GM18498 (cell line): Measurements from ENCODE around the gene VSIG8.
"Not testable (repeated sequence)": the region's sequence is repeated elsewhere in the genome, so short reads cannot be mapped to it uniquely, and the experiment has no call there.

ENCODE experiments used
- ATAC-seq: cut with Tn5 transposase; IDR thresholded peaks from one replicate; pipeline ENCODE4 v1.9.1; 2021; ENCODE audit warnings: mild to moderate bottlenecking, moderate library complexity; ENCODE audit not compliant: unreplicated experiment

VSIG8 gene, protein sequence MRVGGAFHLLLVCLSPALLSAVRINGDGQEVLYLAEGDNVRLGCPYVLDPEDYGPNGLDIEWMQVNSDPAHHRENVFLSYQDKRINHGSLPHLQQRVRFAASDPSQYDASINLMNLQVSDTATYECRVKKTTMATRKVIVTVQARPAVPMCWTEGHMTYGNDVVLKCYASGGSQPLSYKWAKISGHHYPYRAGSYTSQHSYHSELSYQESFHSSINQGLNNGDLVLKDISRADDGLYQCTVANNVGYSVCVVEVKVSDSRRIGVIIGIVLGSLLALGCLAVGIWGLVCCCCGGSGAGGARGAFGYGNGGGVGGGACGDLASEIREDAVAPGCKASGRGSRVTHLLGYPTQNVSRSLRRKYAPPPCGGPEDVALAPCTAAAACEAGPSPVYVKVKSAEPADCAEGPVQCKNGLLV

DNA sequence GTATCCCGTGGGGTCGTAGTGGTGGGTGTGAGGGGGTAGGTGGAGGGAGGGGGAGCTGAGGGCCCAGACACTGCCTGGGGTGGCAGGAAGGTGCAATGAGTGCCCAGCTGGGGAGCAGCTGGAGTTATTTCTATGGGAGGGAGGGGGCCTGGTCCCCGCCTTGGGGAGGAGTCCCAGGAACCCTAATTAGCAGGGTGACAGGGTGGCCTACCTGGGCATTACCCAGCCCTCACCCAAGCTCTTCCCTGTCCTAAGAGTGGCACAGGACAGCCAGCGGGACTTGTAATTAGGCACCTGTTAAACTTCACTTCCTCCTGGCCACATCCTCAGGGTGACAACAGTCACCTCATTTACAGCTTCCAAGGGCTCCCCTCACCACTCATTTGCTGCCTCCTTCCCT is at the start of gene VSIG8:
Gene VSIG8, minus strand, starts transcription at position 101 of the 400 bp plus-strand sequence. CDS start 136 bp downstream, outside the sequence.
- no peak for ATAC-seq

DNA sequence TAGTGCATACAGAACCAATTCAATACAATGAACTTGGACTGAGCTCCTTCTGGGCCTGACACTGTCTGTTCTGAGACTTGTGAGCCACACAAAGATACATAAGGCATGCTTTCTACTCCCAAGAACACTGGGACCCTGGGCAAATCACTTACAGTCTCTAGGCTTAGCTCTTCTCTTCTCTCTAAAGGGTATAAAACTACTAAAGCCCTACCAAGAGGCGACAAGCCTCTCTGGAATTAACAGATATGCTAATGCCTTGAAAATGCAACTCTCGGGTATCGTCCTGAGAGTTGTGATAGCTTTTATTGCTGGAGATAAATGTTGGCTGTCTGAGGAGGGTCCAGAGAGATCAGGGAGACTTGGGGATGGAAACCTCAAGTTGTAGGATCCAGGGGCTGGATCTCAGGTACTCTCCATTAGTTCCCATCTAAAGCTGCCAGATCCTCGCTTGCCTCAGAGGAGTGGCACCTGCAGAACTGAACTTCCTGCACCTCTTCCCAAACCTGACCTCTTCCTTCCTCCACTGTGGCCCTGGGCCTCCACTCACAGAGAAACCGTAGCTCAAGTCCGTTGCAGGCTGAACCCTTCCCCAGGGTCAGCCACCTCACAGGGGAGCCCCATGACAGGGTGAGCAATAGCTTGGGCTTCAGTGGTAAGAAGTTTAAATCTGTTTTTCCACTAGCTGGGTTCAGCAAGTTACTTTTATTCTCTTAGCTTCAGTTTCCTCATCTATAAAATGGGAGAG is 49.0 kb upstream of the VSIG8 start:
- no peak for ATAC-seq

DNA sequence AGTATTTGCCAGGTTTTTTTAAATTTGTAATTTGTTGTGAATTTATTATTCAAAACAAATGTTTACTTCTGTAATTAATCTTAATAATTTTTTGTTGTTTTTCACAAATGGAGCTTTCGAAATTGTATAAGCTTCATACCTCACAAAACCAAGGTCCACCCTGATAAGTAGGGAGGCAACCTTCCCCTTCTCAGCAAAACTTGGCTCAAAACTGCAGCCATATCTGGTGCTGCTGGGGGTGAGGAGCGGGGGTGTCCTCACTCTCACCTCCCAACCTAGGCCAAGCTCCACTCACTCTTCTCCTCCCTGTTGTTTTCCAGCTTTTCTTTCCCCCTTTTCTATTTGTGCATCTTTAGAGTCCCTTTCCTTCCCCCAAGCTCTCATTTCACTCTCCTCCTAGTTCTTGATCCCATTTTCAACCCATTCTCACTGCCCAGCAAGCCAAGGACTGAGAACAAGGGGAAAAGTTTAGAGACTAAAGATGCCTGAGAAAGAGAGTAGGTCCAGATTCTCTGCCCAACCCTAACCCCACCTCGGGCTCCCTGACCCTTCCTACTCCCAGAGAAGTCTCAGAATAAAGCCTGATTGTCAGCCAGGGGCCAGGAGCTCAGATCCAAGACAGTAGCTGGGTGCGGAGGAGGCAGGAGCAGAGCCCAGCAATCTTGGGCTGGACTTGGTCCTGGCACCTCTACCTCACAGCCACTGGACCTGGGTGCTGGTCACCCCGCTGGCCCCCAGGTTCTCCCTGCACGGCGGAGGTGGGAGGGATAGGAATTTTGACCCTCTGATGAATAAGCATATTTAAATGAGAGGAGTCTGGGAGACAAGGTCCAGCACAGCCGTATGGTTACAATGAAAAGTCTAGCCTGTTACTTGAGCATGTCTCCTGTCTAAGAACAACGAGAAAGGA is 45.8 kb upstream of the VSIG8 start:
- ATAC-seq, result no peak

DNA sequence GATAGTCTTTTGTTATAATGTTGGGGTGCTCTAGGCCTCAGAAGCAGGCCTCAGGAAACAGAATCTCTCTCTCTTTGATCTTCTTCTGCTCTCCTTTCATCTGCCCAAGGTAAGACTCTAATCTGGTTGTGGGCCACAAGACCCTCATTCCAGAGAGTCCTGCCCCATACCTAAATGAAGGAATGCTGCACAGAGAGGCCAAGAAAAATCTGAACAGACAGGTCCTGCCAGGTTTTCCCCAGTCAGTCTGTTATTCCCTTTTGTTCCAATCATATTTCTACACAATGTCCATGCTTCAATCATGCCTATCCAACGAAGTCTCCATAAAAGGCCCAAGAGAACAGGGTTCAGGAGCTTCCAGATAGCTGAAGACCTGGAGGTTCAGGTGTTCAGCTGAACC is 44.5 kb upstream of the VSIG8 start:
- no peak for ATAC-seq

DNA sequence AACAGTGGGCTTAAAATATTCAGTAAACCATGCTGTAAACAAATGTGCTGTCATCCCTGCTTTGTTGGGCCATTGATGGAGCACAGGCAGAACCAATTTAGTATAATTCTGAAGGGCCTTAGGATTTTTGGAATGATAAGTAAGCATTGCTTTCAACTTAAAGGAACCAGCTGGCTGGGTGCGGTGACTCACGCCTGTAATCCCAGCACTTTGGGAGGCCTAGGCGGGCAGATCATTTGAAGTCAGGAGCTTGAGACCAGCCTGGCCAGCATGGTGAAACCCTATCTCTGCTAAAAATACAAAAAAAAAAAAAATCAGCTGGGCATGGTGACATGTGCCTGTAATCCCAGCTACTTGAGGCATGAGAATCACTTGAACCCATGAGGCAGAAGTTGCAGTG is 41.6 kb upstream of the VSIG8 start:
- ATAC-seq, result not testable (repeated sequence)

DNA sequence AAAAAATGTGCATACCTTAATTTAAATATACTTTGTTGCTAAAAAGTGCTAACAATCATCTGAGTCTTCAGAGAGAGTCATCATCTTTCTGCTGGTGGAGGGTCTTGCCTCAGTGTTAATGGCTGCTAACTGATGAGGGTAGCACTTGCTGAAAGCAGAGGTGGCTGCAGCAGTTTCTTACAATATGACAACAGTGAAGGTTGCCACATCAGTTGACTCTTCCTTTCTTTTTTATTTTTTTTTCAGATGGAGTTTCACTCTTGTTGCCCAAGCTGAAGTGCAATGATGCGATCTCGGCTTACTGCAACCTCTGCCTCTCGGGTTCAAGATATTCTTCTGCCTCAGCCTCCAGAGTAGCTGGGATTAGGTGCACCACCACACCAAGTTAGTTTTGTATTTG is 40.1 kb upstream of the VSIG8 start:
- ATAC-seq, result no peak

DNA sequence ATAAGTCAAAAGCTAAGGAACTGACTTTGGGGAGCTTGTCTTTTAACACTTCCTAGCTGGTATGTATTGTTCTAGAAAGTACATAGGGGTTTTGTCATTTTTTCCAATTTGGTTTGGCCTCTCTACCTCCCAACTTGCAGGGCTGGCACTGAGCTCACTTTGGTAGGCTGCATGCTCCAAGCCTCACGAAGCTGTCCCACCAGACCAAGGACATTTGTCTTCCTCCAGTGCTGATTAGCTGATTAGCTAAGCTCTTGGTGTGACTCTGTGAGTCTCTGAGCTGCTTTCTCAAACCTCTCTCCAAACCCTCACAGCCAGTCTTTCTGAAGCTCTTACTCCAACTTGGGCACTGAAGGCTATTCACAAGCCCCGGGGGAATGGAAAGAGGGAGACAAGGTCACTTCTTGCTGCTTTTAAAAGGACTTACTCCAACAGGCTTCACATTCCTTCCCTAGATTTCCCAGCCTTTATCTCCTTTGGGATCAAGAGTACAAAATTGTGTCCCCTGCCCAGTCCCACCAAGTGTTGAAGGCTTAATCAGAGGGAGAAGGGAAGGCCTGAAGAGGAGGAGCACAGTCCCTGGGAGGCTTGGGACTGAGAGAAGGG is 38.4 kb upstream of the VSIG8 start:
- ATAC-seq, result no peak

DNA sequence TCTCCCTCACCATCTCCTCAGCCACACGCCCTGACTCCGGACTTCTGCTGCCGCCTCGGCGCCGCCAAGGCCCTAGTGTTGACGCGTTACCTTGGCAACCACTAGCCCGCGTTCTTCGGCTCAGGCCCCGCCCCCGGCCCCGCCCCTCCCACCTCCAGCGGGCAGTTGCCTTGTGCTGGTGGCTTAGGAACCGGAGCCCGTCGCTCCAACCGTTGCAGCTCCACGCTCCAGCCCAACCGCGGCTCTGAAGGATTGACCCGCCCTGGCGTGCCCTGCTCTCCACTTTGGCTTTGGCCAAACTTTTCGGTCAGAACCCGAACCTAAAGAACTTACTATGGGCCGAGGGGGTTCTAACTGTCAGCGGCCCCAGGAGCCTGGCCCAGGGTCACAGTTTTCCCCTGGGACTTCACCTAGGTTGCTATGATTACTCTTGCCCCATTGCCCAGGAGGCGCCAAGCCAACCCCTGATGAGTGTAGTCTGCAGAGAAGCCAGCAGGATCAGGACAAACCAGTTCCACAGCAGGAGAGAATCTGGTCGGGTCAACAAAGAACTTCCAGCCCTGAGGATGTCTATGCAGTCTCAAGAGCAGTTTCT is 37.7 kb upstream of the VSIG8 start, which contains the start of gene CFAP45:
Gene CFAP45, minus strand, starts transcription at position 80 of the 595 bp plus-strand sequence. Its CDS starts 67 bp downstream, at position 13.
- no peak for ATAC-seq

DNA sequence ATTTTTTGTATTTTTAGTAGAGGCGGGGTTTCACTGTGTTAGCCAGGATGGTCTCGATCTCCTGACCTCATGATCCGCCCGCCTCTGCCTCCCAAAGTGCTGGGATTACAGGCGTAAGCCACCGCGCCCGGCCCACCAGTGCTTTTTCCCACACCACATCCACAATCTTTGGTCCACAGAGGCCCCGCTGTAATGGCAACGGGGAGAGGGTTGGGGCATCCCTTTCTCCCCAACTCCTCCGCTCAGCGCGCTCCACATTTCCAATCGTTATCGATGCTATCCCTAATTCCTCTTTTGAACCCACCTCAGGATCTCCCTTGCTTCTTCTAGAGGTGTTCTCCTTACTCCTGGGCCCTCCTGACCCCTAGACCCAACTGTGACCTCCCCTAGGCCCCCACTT is 37.2 kb upstream of the VSIG8 start:
- not testable (repeated sequence) for ATAC-seq

DNA sequence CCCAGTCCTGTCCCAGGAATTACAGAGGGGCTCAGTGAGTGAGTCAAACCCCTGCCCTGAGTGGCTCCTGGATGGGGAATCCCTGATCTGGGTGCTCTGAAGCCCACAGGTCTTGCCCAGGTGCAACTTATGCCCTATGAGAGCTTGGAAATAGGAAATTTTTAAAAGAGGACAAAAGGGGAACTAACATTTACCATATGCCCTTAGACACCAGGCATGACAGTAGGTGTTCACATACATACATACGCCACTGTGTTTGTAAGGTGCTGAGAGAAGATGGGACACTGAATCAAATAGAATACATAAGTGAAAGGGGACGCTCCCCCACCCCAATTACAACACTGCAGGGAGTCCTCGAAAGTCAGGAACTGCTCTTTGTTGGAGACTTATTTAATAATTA is 36.1 kb upstream of the VSIG8 start:
- no peak for ATAC-seq

DNA sequence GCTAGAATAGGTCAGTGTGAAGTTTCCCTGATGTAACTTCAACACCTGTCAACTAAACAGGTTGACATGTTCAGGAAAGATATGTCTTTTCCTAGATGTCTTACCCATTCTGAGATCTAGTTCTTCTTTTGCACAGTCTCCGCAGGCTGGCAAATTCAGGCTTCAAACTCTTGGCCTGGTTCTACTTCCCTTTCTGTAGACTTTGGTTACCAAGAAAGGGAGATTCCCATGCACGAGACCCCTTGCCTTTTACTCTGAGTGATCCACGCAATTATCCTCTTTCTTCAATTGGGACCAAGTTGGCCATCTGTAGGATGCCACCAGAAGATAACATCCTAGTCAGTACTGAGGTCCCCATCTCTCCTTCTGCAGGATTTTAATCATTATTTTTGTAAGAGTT is 35.5 kb upstream of the VSIG8 start:
- ATAC-seq, result no peak

DNA sequence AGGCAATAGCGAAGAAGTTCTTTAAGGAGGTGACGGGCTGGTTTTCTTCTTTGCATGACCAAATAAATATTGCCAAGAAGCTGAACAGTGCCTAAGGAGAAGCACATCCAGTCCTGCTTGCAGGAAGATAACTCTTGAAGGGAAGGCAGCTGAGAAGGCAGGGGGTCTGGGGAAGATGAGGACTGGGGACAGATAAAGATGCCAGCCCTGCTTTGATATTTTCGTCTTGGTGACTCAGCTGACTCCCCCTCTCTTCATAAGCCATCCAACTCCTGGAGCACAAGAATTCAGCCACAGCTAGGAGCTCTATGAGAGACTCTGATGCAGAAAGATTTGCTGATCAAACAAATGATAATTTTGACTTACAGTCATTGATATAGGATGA is 34.1 kb upstream of the VSIG8 start:
- no peak for ATAC-seq

DNA sequence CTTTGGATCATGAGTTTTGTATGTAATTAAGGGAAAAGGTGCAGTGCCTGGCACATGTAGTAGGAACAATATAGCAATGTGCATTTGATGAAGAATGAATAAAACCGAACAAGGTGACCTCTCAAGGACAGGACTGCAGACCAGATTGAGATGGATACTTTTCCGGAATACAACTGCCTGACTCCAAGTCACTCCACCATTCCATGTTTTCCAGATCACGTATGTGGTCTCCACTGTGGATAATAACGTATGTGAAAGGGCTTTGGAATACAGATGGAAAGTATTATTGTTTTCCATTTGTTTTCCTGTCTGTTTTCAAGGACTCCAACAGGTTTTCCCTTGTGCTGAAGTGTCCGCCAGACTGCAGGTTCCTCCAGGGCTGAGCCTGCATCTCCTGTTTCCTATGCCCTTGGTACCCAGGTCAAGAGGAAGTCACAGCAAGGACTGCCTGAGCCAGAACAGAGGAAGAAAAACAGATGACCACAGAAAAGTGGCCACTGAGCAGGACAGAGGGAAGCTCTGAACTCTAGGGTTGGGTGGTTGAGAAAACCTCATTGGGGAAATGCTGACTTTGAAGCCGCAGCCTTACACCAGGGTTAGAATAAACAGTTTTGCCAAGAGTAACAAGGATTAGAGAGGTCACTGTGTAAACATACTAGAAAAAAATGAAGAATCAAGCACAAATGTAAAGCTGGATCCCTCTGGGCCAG is 33.5 kb upstream of the VSIG8 start:
- ATAC-seq, result no peak

DNA sequence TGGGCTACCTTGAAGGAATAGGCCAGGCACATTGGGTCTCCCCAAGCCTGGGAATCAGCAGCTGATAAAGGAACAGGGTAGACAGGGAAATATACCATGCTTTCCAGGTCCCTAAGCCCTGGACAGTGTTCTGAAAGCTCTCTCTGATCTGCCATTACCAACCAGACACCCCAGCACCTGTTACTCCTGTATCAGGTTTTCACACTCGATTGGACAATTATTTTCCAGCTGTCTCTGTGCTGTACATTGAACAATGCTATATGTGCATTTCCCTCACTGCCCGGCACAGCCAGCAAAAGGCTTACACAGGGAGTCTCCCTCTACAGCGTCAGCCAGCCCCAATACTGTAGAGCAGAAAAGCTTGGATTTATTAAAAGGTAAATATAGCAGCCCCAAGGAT is 32.8 kb upstream of the VSIG8 start:
- ATAC-seq, result no peak

DNA sequence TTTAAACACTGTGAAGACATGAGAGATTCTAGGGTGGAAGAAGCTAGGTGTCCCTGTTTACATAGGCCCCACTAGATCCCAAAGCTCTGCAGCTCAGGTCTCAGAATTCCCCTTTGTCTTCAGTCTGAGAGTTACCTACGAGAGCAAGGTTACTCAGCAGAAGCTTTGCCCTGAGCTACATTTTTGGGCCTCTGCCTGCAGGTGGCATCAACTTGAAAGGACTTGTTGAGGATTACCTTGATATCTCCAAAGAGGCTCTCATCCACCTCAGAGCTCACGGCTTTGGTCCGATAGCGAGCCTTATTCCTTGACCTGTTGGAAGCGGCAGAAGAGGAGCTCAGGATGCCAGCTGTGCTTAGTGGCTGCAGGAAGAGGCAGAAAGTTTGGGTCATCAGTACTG is 30.5 kb upstream of the VSIG8 start:
- no peak for ATAC-seq

DNA sequence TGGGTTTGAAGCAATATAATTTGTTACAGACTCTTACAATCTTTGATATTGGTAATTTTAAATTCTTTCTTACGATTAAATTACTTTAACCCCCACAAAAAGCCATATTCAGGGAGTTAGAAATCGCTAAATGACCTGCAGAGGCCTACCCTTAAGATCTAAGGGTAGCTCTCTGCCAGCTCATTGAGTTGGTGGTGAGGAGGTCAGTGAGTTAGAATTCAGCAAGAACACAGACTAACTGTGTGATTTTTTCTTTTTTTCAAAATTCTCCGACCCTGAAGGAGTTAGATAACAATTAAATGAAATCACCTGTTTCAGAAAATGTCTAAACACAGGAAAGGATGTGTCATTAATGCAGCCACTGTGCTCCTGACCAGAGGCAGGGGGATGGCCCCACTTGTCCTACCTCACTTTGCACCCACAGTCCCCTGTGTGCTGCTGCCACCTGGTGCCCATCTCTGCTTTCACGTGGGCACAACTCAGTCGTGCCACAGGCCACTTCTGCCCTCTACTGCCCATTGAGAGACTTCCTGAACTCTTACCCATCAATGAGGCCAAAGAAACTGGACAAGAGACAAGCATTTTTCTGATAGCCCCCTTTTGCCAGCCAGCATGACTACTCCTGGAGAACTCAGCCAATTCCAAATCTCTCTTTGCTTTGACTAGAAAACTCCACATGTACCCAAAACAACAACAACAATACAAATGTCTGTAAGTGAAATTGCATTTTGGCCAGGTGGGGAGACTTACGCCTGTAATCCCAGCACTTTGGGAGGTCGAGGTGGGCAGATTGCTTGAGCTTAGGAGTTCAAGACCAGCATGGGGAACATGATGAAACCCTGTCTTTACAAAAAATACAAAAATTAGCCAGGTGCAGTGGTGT is 29.1 kb upstream of the VSIG8 start:
- peak; percentile 78 for ATAC-seq

DNA sequence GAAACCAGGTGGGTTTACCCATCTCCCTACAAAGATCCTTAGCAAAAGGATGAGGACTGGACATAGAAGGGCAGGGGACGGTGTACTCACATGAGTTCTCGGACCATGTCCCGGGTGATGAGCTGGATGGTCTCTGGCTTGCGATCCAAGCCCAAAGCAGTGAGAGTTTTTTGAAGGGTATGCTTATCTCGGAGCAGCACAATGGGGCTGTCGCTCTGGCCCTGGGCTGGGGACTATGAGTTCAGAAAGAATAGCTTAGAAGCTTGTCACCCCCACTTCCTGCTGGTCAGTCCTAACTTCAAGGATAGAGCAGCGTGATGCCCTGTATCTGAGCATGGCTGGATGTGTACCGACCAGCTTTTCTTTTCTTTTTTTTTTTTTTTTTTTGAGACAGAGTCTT is 27.9 kb upstream of the VSIG8 start:
- no peak for ATAC-seq

DNA sequence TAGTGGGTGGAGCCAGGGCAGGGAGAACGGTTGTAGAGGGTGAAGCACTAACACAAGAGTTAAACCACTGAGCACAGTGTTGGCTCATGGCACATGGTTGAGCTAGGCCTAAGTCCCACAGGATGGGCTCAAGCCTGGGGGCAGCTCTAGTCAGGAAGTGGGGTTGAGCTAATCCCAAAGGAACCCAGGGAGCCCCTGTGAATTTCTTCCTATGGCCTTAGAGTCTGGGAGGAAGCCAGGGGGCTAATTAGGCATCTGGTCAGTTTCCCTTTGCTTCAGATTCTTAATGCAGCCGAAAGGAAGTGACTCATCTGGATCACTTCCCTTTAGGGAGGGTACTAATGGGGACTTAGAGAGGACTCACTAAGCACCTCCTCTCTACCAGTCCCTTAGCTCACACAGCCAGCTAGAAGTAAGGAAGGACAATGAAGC is 27.4 kb upstream of the VSIG8 start:
- peak; percentile 89 for ATAC-seq

DNA sequence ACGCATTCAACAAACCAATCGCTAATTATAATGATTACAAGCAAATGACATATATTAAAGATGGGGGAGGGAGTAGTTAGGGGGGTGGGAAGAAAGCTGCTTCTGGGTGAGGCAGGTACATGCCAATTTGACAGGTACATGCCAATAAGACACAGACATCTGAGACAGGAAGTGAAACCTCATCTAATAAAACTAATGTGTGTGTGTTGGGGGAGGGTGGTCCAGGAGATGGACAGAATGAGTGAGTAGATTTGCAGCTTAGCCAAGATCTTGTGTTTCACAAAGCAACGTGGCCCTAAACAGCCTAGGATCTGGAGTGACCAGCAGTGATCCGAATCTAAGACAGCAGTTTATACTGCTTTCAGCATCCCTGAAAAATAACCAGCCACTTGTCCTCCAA is 26.7 kb upstream of the VSIG8 start:
- no peak for ATAC-seq
